NCI-H2227 (cell line): ENCODE data around the gene NCF2.

Experiments
- DNase-seq: peaks from one replicate; lab custom pipeline; 2025; ENCODE audit not compliant: unreplicated experiment; lab: John Stamatoyannopoulos, UW

Gene NCF2

DNA sequence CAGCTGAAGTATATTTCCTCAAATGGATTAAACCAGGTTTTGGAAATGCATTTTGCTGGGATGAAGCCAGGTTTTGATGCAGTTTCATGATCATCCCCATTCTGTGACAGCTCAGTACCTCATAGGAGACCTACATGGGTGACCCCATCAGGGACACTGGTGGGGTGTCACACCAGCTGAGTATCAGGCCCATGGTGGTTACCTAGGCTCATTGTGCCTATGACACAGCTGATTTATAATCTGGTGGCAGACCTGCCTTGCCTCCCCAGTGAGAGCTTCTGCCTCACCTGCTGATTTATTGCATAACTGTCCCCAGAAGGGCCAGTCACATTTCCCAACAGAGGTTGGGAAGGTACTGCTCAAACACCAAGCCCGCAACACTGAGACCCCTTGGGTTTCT lies 3.8 kb downstream of the NCF2 start:
- no peak for DNase-seq

GRCh38 chr1:183585038-183585437 lies 5.2 kb downstream of the NCF2 start:
- DNase-seq: no peak

DNA sequence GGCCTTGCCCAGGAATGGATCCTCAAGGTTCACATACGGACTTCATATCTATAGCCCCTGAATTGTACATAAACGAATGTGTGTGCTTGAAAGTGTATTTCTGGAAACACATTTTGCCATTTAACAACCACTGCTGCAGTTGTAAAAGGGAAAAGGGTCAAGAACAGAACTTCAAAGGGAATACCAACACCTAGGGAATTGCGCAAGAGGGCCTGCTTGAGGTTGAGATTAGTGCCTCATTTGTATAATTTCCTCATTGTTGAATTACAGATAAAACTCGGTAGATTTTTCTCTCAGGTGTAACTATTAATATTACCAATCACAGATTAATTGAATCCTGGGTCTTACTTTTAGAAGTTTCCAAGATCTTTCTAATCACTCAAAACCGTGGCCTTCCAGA lies 6.1 kb downstream of the NCF2 start:
- no peak for DNase-seq

DNA sequence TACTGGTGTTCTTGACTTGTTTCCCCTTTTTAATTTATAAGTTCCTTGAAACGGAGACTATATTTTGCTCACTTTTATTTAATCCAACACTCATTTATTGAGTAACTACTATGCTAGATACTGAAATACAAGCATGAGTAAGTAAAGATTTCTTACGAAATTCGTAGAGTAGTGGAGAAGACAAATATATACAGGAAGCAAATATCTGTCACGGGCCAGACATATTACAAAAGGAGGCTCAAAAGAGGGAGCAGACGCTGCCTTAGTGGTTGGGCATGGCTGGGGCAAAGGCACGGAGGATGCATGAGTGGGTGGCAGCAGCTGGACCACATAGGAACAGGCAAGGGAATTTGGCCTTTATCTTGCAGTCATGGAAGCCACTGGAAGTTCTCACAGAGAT lies 6.8 kb downstream of the NCF2 start:
- no peak for DNase-seq

GRCh38 chr1:183582021-183582713 lies 8.1 kb downstream of the NCF2 start:
- DNase-seq: no peak

- peak; percentile 53 for DNase-seq
Observed at GRCh38 chr1:183580281-183580682, 10.0 kb downstream of the NCF2 start.

GRCh38 chr1:183578856-183579255 lies 11.4 kb downstream of the NCF2 start:
- no peak for DNase-seq

GRCh38 chr1:183577897-183578465 lies 12.3 kb downstream of the NCF2 start:
- DNase-seq: no peak

DNA sequence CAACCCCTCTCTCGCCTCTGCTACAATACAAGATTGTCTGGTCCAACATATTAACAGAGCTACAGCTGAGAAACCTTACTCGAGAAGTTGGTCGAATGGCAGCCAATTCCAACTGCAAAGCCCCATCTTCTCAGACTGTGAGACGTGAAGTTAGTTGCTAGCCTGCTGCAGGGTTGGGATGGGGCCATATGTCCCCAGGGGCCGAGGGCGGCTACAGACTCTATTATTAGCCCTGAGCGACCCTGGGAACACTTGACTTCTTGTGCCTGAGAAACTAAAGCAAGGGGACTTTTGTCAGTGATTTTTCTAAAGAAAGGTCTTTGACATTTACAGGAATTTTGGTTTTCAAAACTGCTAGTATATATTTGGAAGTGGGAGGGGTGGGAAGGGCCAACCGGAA lies 13.7 kb downstream of the NCF2 start:
- no peak for DNase-seq

GRCh38 chr1:183575606-183576005 lies 14.7 kb downstream of the NCF2 start:
- no peak for DNase-seq

GRCh38 chr1:183572721-183573120 lies 17.5 kb downstream of the NCF2 start:
- no peak for DNase-seq

DNA sequence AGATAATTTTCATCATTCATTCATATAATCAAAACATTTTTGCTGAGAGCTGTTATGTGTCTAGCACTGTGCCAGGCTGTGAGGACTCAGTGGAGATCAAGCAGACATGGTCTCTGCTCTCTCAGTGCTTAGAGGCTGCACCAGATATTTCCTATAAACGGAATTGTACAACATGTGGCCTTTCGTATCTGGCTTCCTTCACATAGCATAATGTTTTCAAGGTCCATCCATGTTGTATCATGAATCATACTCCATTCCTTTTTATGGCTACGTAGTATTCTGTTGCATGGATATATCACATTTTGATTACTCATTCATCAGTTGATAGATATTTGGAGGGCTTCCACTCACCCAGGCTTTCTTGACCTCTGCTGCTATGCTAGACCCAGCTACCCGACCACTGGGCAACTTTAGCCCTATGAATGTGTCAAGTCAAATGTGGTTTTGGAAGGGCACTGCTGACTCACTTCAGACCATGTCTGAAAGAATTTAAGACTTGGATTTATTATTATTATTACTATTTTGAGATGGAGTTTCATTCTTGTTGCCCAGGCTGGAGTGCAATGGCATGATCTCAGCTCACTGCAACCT lies 18.5 kb downstream of the NCF2 start:
- DNase-seq: no peak

GRCh38 chr1:183570451-183570850 lies 19.8 kb downstream of the NCF2 start:
- DNase-seq: no peak

DNA sequence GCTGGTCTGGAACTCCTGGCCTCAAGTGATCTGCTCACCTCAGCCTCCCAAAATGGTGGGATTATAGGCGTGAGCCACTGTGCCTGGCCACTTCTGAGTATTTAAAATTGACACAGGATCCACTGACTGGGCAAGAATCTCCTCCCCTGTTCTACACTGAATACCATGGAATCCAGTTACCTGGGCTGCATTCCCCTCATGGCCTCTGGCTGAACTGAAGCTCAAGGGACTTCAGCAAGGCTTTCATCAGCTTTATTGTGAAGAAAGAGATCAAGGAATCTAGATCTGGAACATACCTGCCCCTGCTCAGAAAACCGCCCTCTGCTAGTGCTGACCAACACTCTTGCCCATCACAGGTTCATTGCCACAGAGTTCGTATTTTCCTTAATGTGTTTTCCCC lies 20.5 kb downstream of the NCF2 start:
- no peak for DNase-seq

- DNase-seq: no peak
Observed at GRCh38 chr1:183569141-183569540, 21.1 kb downstream of the NCF2 start.

- no peak for DNase-seq
Observed at GRCh38 chr1:183568176-183569021, 21.9 kb downstream of the NCF2 start.

DNA sequence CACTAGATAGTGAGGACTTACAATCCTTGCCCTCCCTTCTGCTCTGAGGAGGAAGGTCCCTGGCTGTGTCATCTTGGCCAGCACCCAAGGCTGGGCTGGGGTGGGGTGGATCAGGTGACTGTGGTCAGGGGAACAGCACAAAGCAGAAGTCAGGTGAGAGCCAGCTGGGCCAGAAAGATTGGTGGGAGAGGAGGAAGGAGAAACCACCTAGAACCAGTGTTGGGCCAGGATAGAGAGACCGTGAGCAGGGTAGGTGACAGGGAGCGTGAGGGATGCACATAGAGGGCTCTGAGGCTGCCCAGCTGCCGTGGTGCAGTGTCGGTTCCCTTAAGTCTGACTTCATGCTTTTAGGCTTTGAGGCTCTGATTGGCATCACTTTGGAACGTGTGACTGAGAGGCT lies 22.7 kb downstream of the NCF2 start:
- no peak for DNase-seq

- DNase-seq: no peak
Observed at GRCh38 chr1:183566026-183566425, 24.2 kb downstream of the NCF2 start.

- DNase-seq: no peak
Observed at GRCh38 chr1:183565261-183565660, 25.0 kb downstream of the NCF2 start.

DNA sequence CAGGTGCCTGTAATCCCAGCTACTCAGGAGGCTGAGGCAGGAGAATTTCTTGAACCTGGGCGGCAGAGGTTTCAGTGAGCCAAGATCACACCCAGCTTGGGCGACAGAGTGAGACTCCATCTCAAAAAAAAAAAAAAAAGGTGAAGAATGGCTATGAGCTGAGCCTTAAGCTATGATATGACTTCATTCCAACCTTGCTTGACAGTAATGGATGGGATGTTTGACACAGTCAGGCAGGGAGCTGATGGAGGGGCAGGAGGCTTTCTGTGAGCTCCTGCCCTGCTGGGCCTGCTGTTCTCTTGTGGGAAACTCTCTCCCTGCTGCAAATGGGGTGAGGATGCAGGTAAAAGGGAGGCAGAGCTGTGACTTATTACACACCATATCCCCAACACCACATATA lies 27.6 kb downstream of the NCF2 start:
- DNase-seq: no peak

DNA sequence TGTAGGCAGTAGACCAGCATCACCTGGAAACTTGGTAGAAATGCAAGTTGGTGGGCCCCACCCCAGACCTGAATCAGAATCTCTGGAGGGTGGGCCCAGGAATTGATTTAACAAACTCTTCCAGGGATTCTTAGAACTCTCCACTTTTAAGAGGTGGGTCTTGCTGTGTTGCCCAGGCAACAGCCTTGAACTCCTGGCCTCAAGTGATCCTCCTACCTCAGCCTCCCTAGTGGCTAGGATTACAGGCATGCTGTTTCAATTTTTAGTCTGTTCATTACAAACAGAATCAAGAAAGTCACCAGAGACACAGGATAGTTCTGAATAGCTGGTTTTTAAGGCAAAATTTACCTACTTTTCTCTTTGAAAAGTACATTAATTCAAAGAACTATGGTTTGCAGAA lies 31.2 kb downstream of the NCF2 start:
- no peak for DNase-seq

DNA sequence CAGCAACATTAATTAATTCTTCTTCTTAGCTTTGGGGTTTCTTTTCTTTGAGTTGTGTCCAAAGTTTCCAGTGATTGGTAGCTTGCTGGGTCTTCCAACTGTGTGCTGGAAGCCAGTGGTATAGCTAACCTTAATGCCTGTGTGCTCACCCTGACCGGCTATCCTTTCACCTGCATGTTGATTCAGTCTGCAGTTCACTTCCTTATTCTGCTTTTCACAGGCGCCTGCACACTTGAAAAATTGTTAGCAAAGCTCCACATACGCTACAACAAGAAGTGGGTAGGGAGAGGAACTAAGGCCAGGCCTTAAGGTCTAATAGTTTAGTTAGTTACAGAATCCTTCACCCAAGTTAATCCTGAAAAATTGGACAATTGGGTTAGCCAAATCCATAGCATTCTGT lies 35.7 kb downstream of the NCF2 start:
- no peak for DNase-seq
